GM18870 (cell line): ENCODE results near the gene IFT25.

Source experiments
- ATAC-seq: cut with Tn5 transposase; IDR thresholded peaks from one replicate; pipeline ENCODE4 v1.9.1; 2021; ENCODE audit warnings: moderate library complexity; ENCODE audit not compliant: unreplicated experiment

Gene IFT25

GRCh38 chr1:53957194-53957818 lies 11.8 kb upstream of the IFT25 start:
- no peak for ATAC-seq

- no peak for ATAC-seq
Observed at GRCh38 chr1:53956308-53957168, 11.0 kb upstream of the IFT25 start.

DNA sequence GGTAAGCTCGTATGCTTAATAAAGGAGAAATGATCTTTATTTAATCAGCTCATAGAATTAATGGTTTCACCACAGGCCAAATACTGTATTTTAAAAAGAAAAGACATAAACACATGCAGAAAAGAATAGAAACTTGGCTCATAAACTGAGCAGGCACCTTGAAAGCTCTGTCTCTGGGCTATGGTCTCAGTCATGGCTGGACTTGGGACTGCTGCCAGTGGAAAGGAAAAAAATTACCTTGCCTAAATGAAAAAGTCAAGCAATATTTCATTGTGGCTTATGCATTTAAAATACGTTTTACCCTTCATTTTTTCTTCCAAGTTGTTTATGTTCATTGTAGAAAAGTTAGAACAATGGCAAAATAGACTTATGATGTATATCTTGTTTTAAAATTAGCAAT lies 8.6 kb upstream of the IFT25 start:
- ATAC-seq, result no peak

DNA sequence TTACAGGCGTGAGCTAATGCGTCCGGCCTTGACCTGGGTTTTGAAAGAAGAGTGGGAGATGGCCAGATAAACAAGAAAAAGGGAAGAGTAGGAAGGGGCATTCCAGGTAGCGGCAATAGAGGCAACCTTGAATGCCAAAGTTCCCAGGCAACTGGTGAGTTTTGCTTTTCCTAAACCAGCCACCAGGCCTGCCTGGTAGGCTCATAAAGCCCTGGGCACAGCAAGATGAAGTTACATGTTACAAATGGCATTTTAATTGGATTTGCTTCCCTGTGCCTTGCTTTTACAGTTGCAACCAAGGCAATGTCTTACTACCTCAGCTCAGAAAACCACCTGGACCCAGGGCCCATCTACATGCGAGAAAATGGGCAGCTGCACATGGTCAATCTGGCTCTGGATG lies 6.2 kb upstream of the IFT25 start:
- ATAC-seq, result no peak

DNA sequence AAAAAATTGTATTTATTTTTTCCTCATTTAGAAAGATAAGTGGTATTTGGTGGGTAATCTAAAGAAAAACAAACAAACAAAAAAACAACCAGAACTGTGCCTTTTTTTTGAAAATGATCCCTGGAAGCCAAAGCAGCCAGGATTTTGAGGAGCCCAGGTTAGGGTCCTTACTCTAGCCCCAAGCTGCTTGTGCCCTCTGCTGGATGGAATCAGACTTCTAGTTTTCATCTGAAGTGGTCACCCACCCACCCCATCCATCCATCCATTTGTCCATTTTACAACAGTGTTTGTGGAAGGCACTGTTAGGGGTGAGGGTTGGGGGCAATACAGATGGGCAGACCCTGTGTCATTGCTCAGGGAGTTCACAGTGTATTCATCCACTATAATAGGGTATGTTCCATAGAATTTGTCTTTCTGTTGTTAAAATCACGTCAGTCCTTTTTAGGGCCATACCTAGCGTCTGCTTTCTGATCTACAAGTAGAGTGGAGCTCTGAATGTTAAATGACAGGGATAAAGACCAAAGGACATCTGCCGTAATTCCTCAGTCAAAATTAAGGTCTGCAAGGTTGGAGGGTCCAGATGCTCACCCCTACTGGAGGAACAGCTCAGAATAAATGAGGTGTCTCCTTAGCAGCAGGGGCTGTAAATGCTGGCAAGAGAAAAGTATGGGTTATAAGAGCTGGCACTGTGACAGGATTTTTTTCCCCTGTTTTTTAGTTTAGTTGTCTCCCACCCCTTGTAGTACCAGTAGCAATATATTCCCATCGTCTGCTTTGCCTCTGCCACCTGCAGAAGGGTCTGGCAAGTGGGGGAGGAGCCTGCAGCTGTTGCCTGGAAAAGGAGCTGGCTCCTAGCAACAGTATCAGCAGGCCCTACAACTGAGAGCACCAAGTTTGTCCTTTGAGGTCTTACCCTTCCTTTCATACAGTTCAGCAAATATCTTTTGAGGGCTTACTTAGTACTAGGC lies 3.8 kb upstream of the IFT25 start:
- ATAC-seq, result no peak

DNA sequence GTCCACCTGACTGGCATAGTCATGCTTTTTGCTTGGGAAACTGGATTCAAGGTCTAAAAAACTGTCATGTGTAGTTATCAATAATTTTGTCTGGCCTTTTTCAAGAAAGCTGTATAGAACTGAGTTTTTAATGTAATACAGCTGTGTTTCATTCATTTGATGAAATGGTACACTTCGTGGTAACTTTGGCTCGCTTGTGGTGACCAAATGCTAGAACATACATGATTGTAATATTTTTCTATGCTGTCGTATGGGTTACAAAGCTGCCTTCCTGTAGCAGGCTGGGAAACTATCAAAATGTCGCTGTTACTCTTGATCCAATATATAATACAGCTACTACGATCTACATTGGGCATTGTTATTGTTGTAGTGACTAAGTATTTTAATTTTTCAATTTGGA lies 2.8 kb upstream of the IFT25 start:
- no peak for ATAC-seq

DNA sequence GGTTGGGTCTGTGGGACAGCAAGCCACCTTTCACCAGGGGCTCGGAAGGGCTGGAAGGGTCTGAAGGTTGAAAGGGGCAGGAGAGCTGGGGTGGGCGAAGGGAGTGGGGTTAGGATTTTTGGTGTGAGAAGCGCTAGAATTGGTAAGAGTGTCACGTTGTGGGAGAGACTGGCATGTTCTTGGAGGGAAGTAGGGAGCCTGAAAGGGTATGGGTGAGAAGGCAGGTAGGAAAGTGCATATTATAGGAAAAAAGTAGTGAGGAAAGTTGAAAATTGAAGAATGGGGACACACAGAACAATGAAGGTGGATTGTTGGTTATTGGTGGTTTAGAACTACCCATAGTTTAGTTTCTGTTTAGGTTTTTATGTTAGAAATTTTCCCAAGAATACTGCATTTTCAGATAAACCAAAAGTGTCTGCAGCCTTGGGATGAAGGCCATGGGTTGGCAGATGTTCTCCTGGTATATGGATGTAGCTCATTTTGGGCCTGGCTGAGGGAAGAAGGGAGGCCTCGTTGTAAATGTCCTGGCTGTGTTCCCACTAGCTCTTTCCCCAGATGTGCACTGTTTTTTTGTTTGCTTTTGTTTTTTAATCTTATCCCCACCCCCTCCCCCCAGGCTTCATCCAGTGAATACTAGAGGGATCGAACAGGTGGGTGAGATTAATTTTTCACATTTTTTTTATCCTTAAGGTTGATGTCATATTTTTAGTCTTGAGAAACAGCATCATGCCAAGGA lies 1.8 kb upstream of the IFT25 start:
- ATAC-seq, result no peak

DNA sequence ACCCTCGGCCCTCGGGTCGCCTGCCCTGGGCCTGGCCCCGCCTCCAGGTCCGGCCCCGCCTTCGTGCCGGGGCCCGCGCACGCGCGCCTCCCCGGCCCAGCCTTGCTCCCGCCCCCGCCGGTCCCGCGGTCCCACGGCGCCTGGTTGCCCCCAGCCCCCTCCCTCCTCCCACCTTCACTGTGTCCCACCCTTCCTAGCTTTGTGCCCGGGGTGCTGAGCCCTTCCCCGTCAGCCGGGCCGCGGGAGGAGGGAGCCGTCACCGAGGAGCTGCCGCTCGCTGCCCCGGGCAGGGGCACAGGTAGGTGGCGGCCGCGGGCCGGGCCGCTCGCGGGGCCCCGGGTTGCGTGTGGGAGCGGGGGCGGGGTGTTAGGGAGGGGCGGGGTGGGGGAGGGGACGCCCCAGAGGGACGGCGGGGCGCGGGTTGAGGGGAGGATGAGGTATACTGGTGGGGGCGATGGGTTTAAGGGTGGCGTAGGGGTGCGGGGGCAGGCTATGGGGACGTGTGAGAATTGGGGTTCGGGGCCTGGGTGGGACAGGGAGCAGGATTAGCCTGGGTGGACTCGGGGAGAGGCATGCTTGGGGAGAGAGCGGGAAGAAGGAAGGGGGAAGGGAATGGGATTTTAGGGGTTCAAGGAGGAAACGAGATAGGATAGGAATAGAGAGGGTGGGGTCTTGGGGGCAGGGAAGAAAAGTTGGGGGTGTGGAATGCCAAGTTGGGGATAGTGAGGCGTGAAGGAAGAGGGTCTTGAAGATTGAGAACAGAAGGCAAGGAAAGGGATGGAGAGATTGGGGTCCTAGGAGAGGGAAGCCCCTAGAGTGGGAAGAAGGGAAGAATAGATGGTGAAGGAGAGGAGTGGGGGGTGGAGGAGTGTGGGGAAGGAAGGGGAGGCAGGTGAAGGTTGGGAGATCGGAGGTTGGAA lies 1.0 kb upstream of the IFT25 start, which contains the start of gene LRRC42:
LRRC42 (plus strand) TSS at position 99 of the 920 bp plus-strand sequence. CDS start 5,650 bp downstream, outside the sequence.
- peak; percentile 43 for ATAC-seq

GRCh38 chr1:53945183-53945432 lies 391 bp downstream of the IFT25 start:
- ATAC-seq, result no peak

DNA sequence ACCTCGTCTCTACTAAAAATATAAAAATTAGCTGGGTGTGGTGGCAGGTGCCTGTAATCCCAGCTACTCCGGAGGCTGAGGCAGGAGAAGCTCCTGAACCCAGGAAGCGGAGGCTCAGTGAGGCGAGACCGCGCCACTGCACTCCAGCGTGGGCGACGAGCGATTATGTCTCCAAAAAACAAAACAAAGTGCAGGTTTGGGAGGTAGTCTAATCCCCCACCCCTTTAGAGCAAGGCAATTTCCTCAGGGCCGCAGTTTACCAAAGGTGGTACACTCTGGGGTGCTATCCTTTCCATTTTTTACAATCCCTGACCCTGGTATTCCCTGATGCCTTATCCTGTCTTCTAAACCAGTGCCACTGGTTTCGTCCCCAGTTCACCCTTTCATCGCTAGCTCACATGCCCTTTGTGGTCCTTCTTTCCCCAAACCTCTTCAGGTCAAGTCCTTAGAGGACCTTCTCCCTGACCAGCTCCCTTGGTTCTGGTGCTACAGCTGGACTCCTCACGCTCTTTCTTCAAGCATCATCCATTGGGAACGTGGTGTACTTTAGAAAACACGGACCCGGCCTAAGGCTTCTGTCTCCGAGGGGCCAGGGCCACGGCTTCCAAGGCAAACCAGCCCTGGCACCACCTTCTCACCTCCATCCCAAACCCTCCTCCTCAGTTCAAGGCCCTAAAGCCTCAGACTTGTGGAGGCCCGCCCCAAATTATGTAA lies 873 bp downstream of the IFT25 start:
- ATAC-seq, result no peak

- no peak for ATAC-seq
Observed at GRCh38 chr1:53943490-53944043, 1.9 kb downstream of the IFT25 start.

- no peak for ATAC-seq
Observed at GRCh38 chr1:53943090-53943489, 2.4 kb downstream of the IFT25 start.

DNA sequence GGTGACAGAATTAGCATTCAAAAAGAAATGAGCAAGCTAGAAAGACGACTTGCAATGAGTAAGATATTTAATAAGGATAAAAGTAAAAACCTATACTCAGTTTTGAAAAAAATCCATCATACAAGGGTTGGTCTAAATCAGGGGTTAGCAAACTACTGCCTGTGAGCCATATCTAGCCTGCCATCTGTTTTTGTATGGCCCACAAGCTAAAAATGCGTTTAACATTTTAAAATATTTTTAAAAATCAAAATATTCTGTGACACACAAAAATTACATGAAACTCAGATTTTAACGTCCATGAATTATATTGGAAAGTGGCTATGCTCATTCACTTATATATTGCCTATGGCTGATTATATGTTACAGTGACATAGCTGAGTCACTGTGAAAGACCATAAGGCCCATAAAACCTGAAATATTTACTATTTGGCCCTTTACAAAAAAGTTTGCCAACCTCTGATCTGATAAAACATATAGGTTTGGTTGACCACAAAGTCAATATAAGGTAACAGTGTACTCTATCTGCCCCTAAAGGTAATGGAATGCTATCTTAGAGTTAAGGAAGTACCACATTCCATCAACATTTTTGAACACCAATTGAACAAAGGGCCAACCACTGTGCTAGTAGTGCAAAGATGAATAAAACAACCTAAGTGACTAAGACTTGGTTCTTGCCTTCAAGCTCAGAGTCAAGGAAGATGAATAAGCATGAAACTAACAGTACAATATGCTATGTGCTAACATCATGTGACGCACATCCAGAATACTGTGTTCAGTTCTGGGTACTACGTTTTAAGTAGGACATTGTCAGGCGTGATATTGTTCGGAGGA lies 3.2 kb downstream of the IFT25 start:
- no peak for ATAC-seq

DNA sequence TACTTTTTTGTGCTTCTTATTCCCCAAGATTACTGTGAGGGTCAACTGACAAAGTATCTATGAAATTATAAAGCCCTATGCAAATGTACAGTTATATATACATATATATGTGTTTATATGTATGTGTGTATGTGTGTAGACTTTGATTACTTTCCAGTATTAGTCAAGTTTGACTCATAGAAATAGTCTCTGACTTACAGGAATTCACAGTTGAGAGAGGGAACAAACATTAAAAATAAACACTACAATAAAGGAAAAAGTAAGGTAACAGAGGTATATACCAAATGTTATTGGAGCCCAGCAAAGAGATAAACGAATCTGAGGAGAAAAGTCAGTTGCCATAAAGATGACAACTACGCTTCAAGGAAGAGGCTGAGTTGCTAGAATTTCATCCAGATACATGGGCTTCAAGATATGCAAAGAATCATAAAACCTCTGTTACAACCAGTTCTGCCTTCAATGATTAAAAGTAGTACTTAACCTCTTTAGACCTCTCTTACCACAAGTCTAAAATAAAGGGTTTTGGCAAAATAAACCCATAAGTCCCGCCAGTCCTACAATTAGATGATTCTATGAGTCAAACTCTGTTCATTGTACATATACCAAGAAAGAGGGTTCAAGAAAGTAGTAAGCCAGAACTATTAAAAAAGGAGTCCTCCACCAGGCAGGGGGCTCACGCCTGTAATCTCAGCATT lies 7.2 kb downstream of the IFT25 start:
- no peak for ATAC-seq

DNA sequence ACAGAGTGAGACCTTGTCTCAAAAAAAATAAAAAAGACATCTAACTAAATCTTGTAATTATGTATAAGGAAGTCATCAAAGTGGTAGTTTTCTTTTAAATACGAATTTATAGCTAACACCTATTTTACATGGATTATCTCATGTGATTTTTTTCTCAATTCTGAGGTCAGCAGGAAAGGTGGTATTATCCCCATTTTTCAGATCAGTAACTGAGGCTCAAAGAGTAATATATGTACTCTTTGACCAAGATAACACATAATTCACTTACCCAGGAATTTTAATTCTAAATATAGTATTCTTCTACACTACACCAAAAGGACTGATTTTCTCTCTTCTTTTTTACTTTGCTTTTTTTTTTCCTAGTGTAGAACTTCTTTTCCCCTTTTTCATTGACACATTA lies 9.1 kb downstream of the IFT25 start:
- no peak for ATAC-seq

DNA sequence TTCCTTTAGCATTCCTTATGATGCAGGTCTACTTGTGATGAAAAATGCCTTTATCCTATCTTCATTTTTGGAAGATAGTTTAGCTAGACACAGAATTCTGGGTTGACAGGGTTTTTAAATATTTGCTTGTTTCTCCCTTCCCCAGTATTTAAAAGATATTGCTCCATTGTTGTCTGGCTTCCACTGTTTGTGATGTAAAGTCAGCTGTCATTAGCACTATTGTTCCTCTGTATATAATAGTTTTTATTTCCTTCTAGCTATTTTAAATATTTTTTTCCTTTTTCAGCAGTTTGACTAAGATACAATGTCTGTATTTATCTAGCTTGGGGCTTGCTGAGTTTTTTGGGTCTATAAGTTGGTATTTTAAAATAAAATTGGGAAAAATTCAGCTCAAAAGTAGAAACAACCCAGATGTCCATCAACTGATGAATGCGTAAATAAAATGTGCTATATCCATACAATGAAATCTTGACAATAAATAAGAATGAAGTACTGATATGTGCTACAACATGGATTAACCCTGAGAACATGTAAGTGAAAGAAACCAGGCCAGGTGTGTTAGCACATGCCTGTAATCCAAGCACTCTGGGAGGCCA lies 11.2 kb downstream of the IFT25 start:
- no peak for ATAC-seq

DNA sequence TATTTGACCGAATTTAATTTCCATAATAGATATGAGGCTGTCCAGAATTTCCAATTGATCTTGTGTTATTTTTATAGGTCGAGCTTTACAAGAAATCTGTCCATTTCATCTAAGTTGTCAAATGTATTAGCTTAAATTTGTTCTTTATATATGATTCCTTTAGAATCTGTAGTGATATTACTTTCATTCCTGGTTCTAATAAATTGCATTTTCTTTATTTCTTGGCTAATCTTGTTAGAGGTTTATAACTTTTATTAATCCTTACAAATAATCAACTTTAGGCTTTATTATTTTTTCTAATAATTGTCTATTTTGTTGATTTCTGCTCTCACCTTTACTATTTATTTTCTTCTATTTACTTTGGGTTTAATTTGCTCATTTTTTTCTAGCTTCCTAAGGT lies 14.0 kb downstream of the IFT25 start:
- no peak for ATAC-seq
